ENCODE data around the gene FBXL5. TPM values are rescaled to one million over a fixed set of nuclear protein-coding genes. Genes with fewer than 3 reads are reported as not detected.

Gene FBXL5
- total and polyA plus RNA-seq, 9 of the 15 experiments (the other 6 are each of a cell fraction or from before 2014, with no cell fraction given), result 6.0 to 35.2 (median 22.1) TPM

DNA sequence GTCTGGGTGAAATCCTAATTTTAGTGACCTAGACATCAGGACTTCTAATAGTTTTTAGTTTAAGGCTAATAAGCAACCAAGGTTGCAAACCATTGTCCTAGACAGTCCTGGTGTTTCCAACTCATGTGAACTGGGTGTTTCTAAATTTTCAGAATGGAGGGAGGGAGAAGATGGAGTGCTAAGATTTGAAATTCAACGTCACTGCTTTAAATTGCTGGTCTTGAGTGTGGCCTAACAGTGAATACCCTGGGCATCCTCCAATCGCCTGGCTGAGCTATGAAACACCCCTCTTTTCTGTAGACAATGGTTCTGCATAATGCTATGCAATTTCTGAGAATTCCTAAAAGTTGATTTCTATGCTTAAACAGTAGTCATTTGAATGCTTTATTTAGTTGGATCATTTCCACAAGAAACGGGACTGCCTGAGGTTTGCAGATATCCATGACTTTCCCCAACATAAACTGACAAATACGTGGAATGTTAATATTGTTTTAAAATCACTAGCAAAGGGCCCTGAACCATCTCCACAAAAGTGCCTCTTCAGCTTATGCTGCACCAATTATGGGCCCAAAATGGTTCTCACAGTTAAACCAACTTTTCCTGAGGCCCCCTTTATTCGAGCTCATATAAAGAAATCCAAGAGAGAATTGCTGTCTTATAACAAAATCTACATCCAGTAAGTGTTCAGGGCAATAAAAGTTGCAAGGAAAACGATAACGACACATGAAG lies 1.1 kb downstream of the FBXL5 start (continued):
- no peak for TF ChIP-seq KLF13 (tag; IDR thresholded peaks at IDR 0.05; ENCODE audit: borderline replicate concordance, low read depth)
- no peak for TF ChIP-seq RREB1 (CRISPR knock-in tag; IDR thresholded peaks at IDR 0.05)
- TF ChIP-seq FOSL1 (tag; conservative IDR thresholded peaks at IDR 0.05), result no peak
- TF ChIP-seq NFIX (CRISPR knock-in tag; IDR thresholded peaks at IDR 0.05; ENCODE audit: low read depth), result no peak
- TF ChIP-seq MAZ (CRISPR knock-in tag; conservative IDR thresholded peaks at IDR 0.05 in 1 of 2, IDR thresholded peaks at IDR 0.05 in 1 of 2), result peak in 1 of 2 experiments; percentile 87; a peak in 2 of 4 replicates
- no peak for TF ChIP-seq EWSR1 (IDR thresholded peaks at IDR 0.05; ENCODE audit: borderline replicate concordance, low read depth, partially characterized antibody)
- TF ChIP-seq ATF2 (CRISPR knock-in tag; IDR thresholded peaks at IDR 0.05), result no peak
- TF ChIP-seq, protein P1, sequence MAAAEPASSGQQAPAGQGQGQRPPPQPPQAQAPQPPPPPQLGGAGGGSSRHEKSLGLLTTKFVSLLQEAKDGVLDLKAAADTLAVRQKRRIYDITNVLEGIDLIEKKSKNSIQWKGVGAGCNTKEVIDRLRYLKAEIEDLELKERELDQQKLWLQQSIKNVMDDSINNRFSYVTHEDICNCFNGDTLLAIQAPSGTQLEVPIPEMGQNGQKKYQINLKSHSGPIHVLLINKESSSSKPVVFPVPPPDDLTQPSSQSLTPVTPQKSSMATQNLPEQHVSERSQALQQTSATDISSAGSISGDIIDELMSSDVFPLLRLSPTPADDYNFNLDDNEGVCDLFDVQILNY (CRISPR knock-in tag; IDR thresholded peaks at IDR 0.05), result no peak
- TF ChIP-seq MTA1 (IDR thresholded peaks at IDR 0.05; ENCODE audit: borderline replicate concordance), result no peak
- TF ChIP-seq ZBTB7A (IDR thresholded peaks at IDR 0.05; ENCODE audit: borderline replicate concordance, control insufficient read depth, low read depth, low read length), result no peak
- TF ChIP-seq PTTG1 (tag; IDR thresholded peaks at IDR 0.05; ENCODE audit: low read depth), result no peak
- peak; percentile 18 for TF ChIP-seq TAF1 (IDR thresholded peaks at IDR 0.05; ENCODE audit: control insufficient read depth, extremely low read depth, insufficient read depth, low read length, severe bottlenecking)
- peak; percentile 51 for TF ChIP-seq EP400 (IDR thresholded peaks at IDR 0.05)
- TF ChIP-seq ATF1 (CRISPR knock-in tag; IDR thresholded peaks at IDR 0.05), result no peak
- TF ChIP-seq ATF1 (tag; IDR thresholded peaks at IDR 0.05), result peak; percentile 84
- TF ChIP-seq ASH1L (IDR thresholded peaks at IDR 0.05; ENCODE audit: borderline replicate concordance, low read depth, partially characterized antibody), result no peak
- no peak for TF ChIP-seq RBM22 (IDR thresholded peaks at IDR 0.05; ENCODE audit: low read depth, low read length, poor library complexity, severe bottlenecking)
- TF ChIP-seq EP300 (IDR thresholded peaks at IDR 0.05; ENCODE audit: low read length), result 0 out of 2 replicates have a peak, but pooled peaks have one; percentile 19
